BLaER1 (cell line): ENCODE results near the gene FTCD.
"Not testable (repeated sequence)": the region's sequence is repeated elsewhere in the genome, so short reads cannot be mapped to it uniquely, and the experiment has no call there.

ENCODE experiments used
- H3K27ac ChIP-seq: shearing (Covaris generic); formaldehyde crosslinking; 2 replicates; pipeline ENCODE4 v1.8.1; 2022
- H3K27me3 ChIP-seq: shearing (Covaris generic); formaldehyde crosslinking; 2 replicates; pipeline ENCODE4 v1.8.1; 2022
- H3K36me3 ChIP-seq: shearing (Covaris generic); formaldehyde crosslinking; 2 replicates; pipeline ENCODE4 v1.8.1; 2022
- H3K4me1 ChIP-seq: shearing (Covaris generic); formaldehyde crosslinking; 2 replicates; pipeline ENCODE4 v1.8.1; 2022
- H3K4me2 ChIP-seq: shearing (Covaris generic); formaldehyde crosslinking; 2 replicates; pipeline ENCODE4 v1.8.1; 2022
- H3K4me3 ChIP-seq: shearing (Covaris generic); formaldehyde crosslinking; 2 replicates; pipeline ENCODE4 v1.8.1; 2022
- H3K9ac ChIP-seq: shearing (Covaris generic); formaldehyde crosslinking; 2 replicates; pipeline ENCODE4 v1.8.1; 2022
- H3K9me3 ChIP-seq: shearing (Covaris generic); formaldehyde crosslinking; 2 replicates; pipeline ENCODE4 v1.8.1; 2022
- H4K20me1 ChIP-seq: shearing (Covaris generic); formaldehyde crosslinking; 2 replicates; pipeline ENCODE4 v1.8.1; 2022
- Cebpa-rat ChIP-seq: shearing (Covaris generic); IDR thresholded peaks from 2 replicates; pipeline ENCODE4 v1.8.1; 2022

FTCD gene

DNA sequence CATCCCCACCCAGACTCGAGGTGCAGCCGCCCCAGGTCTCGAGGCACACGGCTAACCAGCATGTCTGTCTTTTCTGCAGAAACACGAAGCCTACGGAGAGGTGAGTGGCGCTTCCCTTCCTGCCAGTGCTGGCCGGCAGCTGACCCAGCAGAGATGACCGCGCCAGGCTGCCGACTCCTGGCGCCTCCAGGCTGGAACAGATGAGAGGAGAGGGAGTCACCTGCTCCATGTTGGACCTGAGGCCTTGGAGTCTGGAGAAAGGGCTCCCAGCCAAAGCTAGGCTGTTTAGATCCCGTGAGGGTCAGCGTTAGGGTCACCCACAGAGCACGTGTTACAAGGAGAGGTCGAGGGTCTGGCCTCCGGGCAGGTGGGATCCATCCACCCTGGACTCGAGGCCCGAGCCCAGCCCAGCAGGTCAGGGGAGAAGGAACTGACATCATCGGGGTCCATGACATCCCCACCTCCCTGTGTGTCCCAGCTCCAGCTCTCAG is 42.6 kb downstream of the FTCD start:
- peaks cover 46% of the 10 kb centered on the region for H3K36me3 ChIP-seq
- H3K27ac ChIP-seq = no peak overlapping the region
- TF ChIP-seq Cebpa-rat = no peak
- H3K4me1 ChIP-seq = peaks cover 23% of the 10 kb centered on the region
- peaks cover 14% of the 10 kb centered on the region; the same call in 1 of the 2 replicates for H4K20me1 ChIP-seq
- H3K9ac ChIP-seq = no peak overlapping the region
- H3K9me3 ChIP-seq = peaks cover 28% of the 10 kb centered on the region
- no peak overlapping the region for H3K4me2 ChIP-seq
- no peak overlapping the region for H3K4me3 ChIP-seq
- no peaks in the 10 kb centered on the region for H3K27me3 ChIP-seq

- H4K20me1 ChIP-seq = peaks cover 7% of the 10 kb centered on the region; the same call in 1 of the 2 replicates
- no peak for TF ChIP-seq Cebpa-rat
- H3K4me3 ChIP-seq = no peak overlapping the region
- peaks cover 46% of the 10 kb centered on the region for H3K36me3 ChIP-seq
- H3K9me3 ChIP-seq = peaks cover 35% of the 10 kb centered on the region
- no peak overlapping the region for H3K27ac ChIP-seq
- H3K4me2 ChIP-seq = no peak overlapping the region
- no peak overlapping the region for H3K9ac ChIP-seq
- H3K4me1 ChIP-seq = peaks cover 17% of the 10 kb centered on the region
- H3K27me3 ChIP-seq = no peaks in the 10 kb centered on the region
Observed at GRCh38 chr21:46111857-46112724, 43.3 kb downstream of the FTCD start.

- H3K4me2 ChIP-seq = no peak overlapping the region
- no peak for TF ChIP-seq Cebpa-rat
- H4K20me1 ChIP-seq = peaks cover 6% of the 10 kb centered on the region; the same call in 1 of the 2 replicates
- H3K27ac ChIP-seq = no peak overlapping the region
- peaks cover 8% of the 10 kb centered on the region for H3K4me1 ChIP-seq
- no peak overlapping the region for H3K4me3 ChIP-seq
- peaks cover 41% of the 10 kb centered on the region for H3K36me3 ChIP-seq
- H3K9ac ChIP-seq = no peak overlapping the region
- no peaks in the 10 kb centered on the region for H3K27me3 ChIP-seq
- H3K9me3 ChIP-seq = peaks cover 42% of the 10 kb centered on the region
Observed at GRCh38 chr21:46111193-46111571, 44.2 kb downstream of the FTCD start.

DNA sequence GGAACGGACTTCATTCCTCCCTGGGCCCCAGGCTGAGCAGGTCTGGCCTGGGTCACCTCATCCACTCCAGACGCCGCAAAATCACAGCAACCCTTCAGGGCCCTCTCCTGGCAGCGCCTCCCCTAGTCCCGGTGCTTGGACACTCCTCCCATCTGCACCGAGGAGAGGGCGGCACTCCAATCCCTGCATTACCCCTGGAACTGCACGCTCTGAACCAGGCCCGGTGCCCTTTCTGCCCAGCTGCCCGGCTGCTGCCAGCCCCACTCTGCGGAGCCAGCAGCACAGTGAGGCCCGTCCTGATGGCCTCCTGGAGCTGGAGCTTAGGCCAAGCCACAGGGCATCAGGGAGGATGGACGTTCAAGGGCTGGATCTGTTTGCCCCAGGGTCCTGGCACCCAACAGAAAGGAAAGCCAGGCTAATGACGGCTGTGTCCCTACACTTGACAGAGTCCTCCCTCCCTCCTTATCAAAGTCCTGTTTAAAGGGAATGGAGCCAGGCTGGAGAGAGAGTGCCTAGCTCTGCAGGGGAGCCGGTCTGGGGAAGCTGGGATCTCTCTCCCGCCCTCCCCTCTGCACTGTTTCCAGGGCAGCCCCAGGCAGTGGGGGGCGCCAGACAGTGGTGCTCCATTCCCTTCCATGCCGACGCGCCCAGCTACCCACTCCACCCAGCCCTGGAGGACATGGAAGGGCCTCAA is 44.7 kb downstream of the FTCD start:
- no peak for TF ChIP-seq Cebpa-rat
- peaks cover 36% of the 10 kb centered on the region for H3K36me3 ChIP-seq
- H3K4me1 ChIP-seq = peaks cover 2% of the 10 kb centered on the region
- H3K4me3 ChIP-seq = no peak overlapping the region
- no peak overlapping the region for H3K4me2 ChIP-seq
- no peak overlapping the region; the same call in 1 of the 2 replicates for H3K9ac ChIP-seq
- no peaks in the 10 kb centered on the region for H3K27me3 ChIP-seq
- peaks cover 6% of the 10 kb centered on the region; the same call in 1 of the 2 replicates for H4K20me1 ChIP-seq
- H3K27ac ChIP-seq = no peak overlapping the region
- peaks cover 48% of the 10 kb centered on the region for H3K9me3 ChIP-seq

DNA sequence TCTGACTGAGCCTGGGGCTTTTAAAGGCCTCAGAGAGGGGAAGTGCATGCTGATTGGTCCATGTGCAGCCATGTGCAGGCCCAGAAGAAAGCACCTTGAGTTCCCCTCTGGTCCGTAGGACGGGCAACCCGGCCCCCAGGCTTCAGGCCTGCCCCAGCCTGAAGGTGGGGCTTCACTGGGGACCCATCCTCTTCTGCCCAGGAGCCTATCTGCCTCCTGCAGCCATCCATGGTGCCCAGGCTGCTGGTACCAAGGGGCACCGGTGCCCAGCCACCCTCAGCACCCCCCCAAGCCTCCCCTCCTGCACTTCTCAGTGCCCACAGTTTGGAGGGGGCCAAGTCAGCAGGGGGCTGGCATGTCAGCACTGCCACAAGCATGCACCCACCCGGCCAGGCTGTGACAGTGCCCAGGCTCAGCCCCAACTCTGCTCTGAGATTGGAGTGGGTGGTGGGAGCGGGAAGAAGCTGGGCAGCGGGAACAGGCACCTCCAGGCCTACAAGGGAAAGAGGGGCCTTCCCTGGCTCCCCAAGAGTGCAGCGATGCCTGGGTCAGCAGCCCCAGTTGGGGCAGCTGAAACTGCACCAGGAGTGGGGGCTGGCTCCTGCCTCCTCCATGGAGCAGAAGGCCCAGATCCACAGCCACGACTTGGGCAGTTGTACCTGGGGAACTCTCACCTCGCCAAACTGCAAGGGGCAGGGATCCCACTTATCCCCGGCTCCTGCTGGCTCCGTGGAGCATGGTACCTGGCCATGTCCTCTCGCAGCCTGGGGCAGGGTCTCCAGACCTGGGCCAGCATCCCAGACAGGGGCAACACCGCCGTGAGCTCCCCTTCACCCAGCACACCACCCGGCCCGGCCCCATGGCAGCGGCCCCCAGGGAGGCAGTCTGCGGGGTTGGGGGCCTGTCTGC is 45.8 kb downstream of the FTCD start:
- no peak for TF ChIP-seq Cebpa-rat
- no peak overlapping the region for H3K27ac ChIP-seq
- no peak overlapping the region for H3K4me2 ChIP-seq
- H3K4me3 ChIP-seq = no peak overlapping the region
- H3K9me3 ChIP-seq = peaks cover 53% of the 10 kb centered on the region
- H3K36me3 ChIP-seq = peaks cover 27% of the 10 kb centered on the region
- no peak overlapping the region for H3K9ac ChIP-seq
- H3K4me1 ChIP-seq = no peaks in the 10 kb centered on the region
- H3K27me3 ChIP-seq = no peaks in the 10 kb centered on the region
- peaks cover 6% of the 10 kb centered on the region; the same call in 1 of the 2 replicates for H4K20me1 ChIP-seq

DNA sequence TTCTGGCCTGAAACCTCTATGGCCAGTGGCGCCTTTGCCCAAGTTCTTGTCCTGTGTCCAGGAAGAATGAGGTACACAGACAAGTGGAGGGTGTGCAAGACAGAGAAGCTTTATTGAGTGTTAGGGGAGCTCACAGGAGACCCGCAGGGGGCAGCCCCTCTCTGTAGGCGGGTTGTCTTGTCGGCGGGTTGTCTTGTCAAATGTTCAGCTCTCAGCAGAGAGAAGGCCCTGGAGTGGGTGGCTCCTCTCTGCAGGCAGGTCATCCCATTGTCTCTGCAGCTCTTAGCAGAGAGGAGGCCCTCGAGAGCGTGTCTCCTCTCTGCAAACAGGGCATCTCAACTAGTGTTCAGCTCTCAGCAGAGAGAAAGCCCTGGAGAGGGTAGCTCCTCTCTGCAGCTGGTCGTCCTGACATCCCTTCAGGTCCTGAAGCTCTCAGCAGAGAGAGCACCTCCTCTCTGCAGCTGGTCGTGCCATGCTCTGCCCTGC is 46.5 kb downstream of the FTCD start:
- Histone ChIP-seq H3K9me3 (peaks cover 56% of the 10 kb centered on the region), H3K27ac (no peak overlapping the region), H3K27me3 (no peaks in the 10 kb centered on the region), H3K4me2 (no peak overlapping the region), H4K20me1 (peaks cover 6% of the 10 kb centered on the region; the same call in 1 of the 2 replicates), H3K4me3 (no peak overlapping the region), H3K9ac (no peak overlapping the region), H3K4me1 (no peaks in the 10 kb centered on the region), H3K36me3 (peaks cover 21% of the 10 kb centered on the region)
- no peak for TF ChIP-seq Cebpa-rat

DNA sequence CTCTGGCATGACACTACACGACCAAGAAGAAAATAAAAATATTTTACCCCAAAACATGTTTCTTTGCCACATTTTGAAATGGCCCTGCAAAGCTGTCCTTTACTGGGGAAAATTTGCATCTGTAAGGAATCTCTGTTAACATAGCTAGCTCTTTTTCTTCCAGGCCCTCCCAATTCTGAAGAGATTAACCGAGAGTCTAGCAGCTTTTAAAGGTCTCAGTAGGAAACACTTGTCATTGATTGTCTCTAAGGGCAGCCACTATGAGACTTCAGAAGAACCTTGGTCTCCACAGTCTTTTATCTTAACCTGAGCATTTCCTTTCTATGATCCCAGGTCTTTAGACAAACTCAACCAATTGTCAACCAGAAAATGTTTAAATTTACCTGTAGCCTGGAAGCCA is 48.0 kb downstream of the FTCD start:
- not testable (repeated sequence) for H3K9ac ChIP-seq, H3K4me2 ChIP-seq, H3K27me3 ChIP-seq, H3K27ac ChIP-seq, H4K20me1 ChIP-seq, H3K36me3 ChIP-seq, H3K4me3 ChIP-seq, H3K4me1 ChIP-seq
- H3K9me3 ChIP-seq = peaks cover 68% of the 10 kb centered on the region

GRCh38 chr21:46104104-46104503 is 51.3 kb downstream of the FTCD start:
- H3K27me3 ChIP-seq = peaks cover 9% of the 10 kb centered on the region

DNA sequence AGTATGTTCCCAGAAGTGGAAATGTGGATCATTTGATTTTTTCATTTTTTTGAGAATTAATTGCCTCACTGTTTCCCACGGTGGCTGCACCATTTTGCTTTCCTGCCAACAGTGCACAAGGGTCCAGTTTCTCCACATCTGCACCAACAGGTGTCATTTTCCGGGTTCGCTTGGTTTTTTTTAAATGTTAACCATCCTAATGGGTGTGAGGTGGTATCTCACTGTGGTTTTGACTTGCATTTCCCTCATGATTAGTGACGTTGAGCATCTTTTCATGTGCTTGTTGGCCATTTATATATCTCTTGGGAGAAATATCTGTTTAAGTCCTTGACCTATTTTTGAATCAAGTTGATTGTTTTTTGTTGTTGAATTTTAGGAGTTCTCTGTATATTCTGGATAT is 54.5 kb downstream of the FTCD start:
- H3K9me3 ChIP-seq = peaks cover 43% of the 10 kb centered on the region

More at GRCh38 chr21:46104104-46104503, 51.3 kb downstream of the FTCD start:
- Histone ChIP-seq H3K4me2 (no peak overlapping the region), H3K9me3 (peaks cover 72% of the 10 kb centered on the region), H3K36me3 (no peaks in the 10 kb centered on the region), H3K27ac (no peak overlapping the region), H4K20me1 (peaks cover 5% of the 10 kb centered on the region; the same call in 1 of the 2 replicates), H3K9ac (no peak overlapping the region), H3K4me3 (no peak overlapping the region), H3K4me1 (no peaks in the 10 kb centered on the region)
- no peak for TF ChIP-seq Cebpa-rat

More for the DNA sequence above, 54.5 kb downstream of the FTCD start:
- Histone ChIP-seq H3K27me3 (peaks cover 15% of the 10 kb centered on the region), H4K20me1 (peaks cover 5% of the 10 kb centered on the region; the same call in 1 of the 2 replicates), H3K4me2 (no peak overlapping the region), H3K27ac (no peak overlapping the region), H3K36me3 (no peaks in the 10 kb centered on the region), H3K9ac (no peak overlapping the region), H3K4me3 (no peak overlapping the region), H3K4me1 (peaks cover 15% of the 10 kb centered on the region; the same call in 1 of the 2 replicates)
- no peak for TF ChIP-seq Cebpa-rat
